Coronary artery (tissue), 2 donors: ENCODE measurements around the gene ZCCHC2.

Source experiments
- DNase-seq: peaks from one replicate; pipeline ENCODE4 v3.0.0-alpha.2; 2017; ENCODE audit warnings: low spot score
- H3K27ac ChIP-seq, 2 donors: fragments of 200-600 bp; sonication (generic); one replicate each; pipeline ENCODE4 v1.5.1; 2016 to 2019
- H3K4me3 ChIP-seq: fragments of 200-600 bp; sonication (generic); 2 replicates; pipeline ENCODE4 v1.5.1; 2016; ENCODE audit warnings: mild to moderate bottlenecking, moderate library complexity
- TF ChIP-seq, protein P1 (sequence below): fragments of 200-600 bp; sonication (generic); IDR thresholded peaks from one replicate; pipeline ENCODE4 v1.5.1; 2019; ENCODE audit warnings: antibody characterized with exemption

The ZCCHC2 gene

DNA sequence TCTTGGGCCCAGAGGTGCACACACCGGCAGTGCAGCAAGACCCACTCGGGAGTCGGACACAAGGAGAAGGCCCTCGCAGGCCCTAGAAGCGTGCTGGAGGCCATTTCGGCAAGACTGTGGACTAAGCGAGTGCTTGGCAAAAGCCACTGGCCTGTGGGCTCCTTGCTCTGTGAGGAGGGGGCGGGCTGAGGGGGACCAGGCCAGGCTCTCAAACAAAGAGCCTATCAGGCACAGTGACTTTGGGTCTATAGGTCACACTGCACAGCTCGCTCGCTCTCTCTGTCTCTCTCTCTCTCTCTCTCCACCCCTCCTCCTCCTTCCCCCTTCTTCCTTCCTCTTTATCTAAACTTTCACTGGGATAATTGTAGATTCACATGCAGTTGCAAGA is 23.6 kb upstream of the ZCCHC2 start:
- H3K27ac ChIP-seq = no peak overlapping the region
- no peak overlapping the region for H3K4me3 ChIP-seq
- no peak for DNase-seq
- TF ChIP-seq, protein P1, sequence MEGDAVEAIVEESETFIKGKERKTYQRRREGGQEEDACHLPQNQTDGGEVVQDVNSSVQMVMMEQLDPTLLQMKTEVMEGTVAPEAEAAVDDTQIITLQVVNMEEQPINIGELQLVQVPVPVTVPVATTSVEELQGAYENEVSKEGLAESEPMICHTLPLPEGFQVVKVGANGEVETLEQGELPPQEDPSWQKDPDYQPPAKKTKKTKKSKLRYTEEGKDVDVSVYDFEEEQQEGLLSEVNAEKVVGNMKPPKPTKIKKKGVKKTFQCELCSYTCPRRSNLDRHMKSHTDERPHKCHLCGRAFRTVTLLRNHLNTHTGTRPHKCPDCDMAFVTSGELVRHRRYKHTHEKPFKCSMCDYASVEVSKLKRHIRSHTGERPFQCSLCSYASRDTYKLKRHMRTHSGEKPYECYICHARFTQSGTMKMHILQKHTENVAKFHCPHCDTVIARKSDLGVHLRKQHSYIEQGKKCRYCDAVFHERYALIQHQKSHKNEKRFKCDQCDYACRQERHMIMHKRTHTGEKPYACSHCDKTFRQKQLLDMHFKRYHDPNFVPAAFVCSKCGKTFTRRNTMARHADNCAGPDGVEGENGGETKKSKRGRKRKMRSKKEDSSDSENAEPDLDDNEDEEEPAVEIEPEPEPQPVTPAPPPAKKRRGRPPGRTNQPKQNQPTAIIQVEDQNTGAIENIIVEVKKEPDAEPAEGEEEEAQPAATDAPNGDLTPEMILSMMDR = no peak

DNA sequence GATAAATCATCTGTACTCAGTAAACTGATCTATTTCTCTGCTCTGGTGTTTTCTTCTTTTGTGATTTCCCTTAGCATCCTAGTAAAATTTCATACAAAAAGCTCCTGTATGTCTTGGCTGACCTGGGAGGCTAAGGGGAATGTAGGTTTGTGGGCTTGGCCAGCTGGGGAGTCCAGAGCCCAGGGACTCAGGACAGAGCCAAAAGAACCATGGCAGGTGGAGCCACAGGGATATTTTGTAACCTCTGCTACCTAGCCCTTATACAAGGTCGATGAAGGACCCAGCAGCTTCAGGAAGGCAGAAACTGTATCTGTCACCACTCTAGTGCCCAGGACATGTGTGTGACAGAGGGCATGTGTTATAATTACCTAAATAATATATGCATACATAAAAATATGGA is 22.7 kb upstream of the ZCCHC2 start:
- no peak for DNase-seq
- no peak overlapping the region for H3K4me3 ChIP-seq
- TF ChIP-seq, protein P1 = no peak
- H3K27ac ChIP-seq = no peak overlapping the region

DNA sequence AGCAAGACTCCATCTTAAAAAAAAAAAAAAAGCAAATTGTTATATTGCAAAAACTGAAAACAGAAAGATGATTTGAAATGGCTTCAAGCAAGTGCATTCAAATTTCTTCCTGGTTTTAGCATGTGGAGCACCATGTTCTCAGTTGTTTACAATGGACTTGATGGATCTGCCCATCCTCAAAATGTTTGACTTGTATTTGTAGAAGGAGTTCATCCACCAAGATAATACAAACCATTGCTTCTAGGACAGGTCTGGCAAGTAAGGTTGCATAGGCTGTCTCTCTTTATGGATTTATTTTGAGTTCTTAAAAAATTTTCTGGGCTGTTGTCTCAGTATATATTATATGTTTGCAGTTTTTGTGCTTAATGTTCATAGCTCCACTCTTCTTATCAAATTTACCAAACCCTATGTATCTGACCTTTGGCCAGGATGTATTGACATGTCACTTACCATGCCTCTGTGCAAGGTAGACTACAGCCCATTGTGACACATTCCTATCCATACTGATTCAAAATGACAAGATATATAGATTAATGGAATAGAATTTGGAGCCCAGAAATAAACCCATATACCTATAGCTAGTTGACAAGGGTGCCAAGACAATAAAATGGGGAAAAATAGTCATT is 21.7 kb upstream of the ZCCHC2 start:
- TF ChIP-seq, protein P1 = no peak
- Histone ChIP-seq H3K4me3 (no peak overlapping the region), H3K27ac (no peak overlapping the region)
- no peak for DNase-seq

DNA sequence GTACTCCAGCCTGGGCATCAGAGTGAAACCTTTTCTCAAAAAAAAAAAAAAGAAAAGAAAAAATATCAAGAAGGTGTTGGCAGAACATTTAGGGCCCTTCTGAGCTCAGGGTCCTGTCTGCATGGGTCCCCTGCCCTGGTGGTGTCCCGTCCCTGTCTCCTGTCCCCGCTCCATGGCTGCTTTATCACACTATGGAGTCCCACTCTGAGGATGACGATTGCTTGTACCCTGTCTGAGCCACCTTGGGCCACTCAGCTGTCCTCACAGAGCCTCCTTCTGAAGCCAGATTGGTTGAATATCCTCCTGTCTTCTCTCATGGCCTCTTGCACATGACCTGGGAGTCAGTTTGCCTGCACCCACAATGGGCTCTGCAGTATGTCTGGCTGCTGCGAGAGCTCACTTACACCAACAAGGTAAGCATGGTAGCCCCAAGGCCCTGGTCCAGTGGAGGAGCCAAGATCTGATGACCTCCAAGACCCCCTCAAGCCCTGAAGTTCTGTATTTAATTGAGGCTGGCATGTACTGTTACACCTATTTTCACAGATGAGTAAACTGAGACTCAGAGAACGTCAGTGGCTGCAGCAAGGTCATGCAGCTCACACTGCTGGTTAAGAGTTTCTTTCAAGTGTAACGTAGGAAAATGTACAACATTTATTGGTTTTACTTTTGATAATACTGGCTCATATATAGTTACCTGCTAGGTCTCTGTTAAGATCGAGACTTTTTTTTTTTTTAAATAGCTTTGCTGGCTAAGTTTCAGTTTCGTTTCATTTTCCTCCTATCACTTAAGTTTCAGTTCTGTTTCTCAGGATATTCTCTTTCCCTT is 16.9 kb upstream of the ZCCHC2 start:
- no peak for DNase-seq
- peak overlapping the region; percentile 56 to 57 for H3K27ac ChIP-seq

DNA sequence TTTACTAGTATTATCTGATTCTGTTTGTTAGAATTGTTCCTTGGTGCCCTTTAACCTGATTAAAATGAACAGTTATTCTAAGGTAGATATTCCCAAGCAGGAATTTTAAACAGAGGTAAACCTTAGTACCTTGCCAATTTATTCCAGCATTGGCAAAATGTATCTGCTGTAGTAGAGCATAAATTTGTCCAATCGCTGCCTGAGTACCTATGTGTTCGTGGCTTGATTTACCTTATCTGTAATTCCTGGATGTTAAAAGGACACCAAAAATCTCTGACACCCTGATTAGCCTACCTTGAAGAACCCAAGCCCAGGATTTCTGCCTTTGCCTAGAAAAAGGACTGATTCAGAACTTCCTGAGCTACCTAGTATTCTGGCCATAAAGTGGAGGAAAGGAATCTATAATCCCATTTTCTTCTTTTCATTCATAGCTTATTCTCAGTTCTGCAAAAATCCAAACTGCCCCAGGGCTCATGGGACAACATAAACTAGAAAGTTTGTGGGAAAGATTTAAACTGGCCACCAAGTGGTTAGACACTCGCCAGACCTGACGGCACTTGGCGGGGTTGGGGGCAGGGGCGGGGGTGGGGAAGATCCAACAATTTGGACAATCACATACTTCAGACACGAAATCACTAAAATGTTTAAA is 16.2 kb upstream of the ZCCHC2 start:
- peak overlapping the region in 1 of 2 donors; percentile 54 for H3K27ac ChIP-seq
- H3K4me3 ChIP-seq = peak overlapping the region; percentile 70
- DNase-seq = no peak
- TF ChIP-seq, protein P1 = no peak

More for the DNA sequence above, 16.9 kb upstream of the ZCCHC2 start:
- TF ChIP-seq, protein P1 = no peak
- H3K4me3 ChIP-seq = peak overlapping the region; percentile 70

DNA sequence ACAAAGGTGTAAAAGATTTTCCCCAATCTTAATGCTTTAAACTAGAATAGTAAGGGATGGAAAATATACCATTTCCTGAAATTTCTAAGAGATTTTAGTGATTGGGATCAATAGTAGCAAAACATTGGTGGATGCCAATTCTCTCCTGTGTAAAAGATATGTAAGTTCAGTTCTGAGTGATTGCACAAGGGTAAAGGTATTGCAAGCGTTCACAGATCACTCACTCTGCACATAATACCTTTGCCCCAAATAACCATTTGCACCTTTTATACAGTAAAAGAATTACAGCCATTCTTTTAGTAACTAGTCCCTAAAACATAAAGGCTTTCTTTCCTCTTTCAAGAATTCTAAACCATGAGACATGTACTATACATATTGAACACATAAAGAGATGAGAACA is 13.0 kb upstream of the ZCCHC2 start:
- H3K27ac ChIP-seq = no peak overlapping the region
- H3K4me3 ChIP-seq = no peak overlapping the region
- TF ChIP-seq, protein P1 = no peak
- no peak for DNase-seq
